Neuronal stem cell (in vitro differentiated cells): ENCODE data around the gene LXN. TPM values are rescaled to one million over a fixed set of nuclear protein-coding genes. Genes with fewer than 3 reads are reported as not detected.
A peak's percentile ranks its signal among the peaks of the same experiment; 100 is the strongest.

Experiments used
- DNase-seq: peaks from one replicate; pipeline ENCODE4 v3.0.0-alpha.2; 2013; ENCODE audit warnings: low spot score
- H2AFZ ChIP-seq: one replicate; pipeline ENCODE4 v1.6.1; 2013; ENCODE audit warnings: mild to moderate bottlenecking, low read length, inconsistent platforms
- H2AK5ac ChIP-seq: 2 replicates; pipeline ENCODE4 v1.6.1; 2013; ENCODE audit warnings: low read depth, mild to moderate bottlenecking, inconsistent platforms, low read length, moderate library complexity, mixed read lengths
- H2BK120ac ChIP-seq: 2 replicates; pipeline ENCODE4 v1.6.1; 2013; ENCODE audit warnings: low read depth, mild to moderate bottlenecking, inconsistent platforms, low read length, moderate library complexity, mixed read lengths
- H2BK12ac ChIP-seq: one replicate; pipeline ENCODE4 v1.6.1; 2013; ENCODE audit warnings: low read length, inconsistent platforms
- H2BK15ac ChIP-seq: 2 replicates; pipeline ENCODE4 v1.6.1; 2013; ENCODE audit warnings: mild to moderate bottlenecking, low read length, inconsistent platforms, mixed read lengths
- H2BK5ac ChIP-seq: one replicate; pipeline ENCODE4 v1.6.1; 2013; ENCODE audit warnings: inconsistent platforms, mild to moderate bottlenecking, low read length, moderate library complexity
- H3K14ac ChIP-seq: one replicate; pipeline ENCODE4 v1.6.1; 2013; ENCODE audit warnings: low read length, inconsistent platforms
- H3K18ac ChIP-seq: 2 replicates; pipeline ENCODE4 v1.6.1; 2013; ENCODE audit warnings: low read length, inconsistent platforms
- H3K23ac ChIP-seq: 2 replicates; pipeline ENCODE4 v1.6.1; 2013; ENCODE audit warnings: low read depth, mild to moderate bottlenecking, mixed read lengths, low read length, inconsistent platforms; ENCODE audit not compliant: poor library complexity
- H3K27ac ChIP-seq: replicated peaks from 3 replicates; pipeline ENCODE4 v1.5.1; 2013; ENCODE audit warnings: low read length, inconsistent platforms
- H3K27me3 ChIP-seq, 3 experiments: 2 replicates each; pipeline ENCODE4 v1.6.1; 2013; ENCODE audit warnings: low read length in 3 of 3, mild to moderate bottlenecking in 2 of 3, inconsistent platforms in 1 of 3, low read depth in 1 of 3, mixed read lengths in 1 of 3, moderate library complexity in 1 of 3; ENCODE audit not compliant: control insufficient read depth in 3 of 3, insufficient read depth in 3 of 3
- H3K36me3 ChIP-seq, 2 donors: replicated peaks in 1 of 2; 2 replicates each; pipeline ENCODE4 v1.6.1; 2013; ENCODE audit warnings: low read length in 2 of 2; ENCODE audit not compliant: control insufficient read depth in 2 of 2, insufficient read depth in 2 of 2
- H3K4ac ChIP-seq: 2 replicates; pipeline ENCODE4 v1.6.1; 2013; ENCODE audit warnings: inconsistent platforms, mild to moderate bottlenecking, low read length, moderate library complexity
- H3K4me1 ChIP-seq, 2 donors: 1 replicate in 1 of 2; 2 replicates in 1 of 2; pipeline ENCODE4 v1.6.1; 2013; ENCODE audit warnings: low read length in 2 of 2, low read depth in 1 of 2; ENCODE audit not compliant: control insufficient read depth in 2 of 2, insufficient read depth in 1 of 2
- H3K4me2 ChIP-seq: one replicate; pipeline ENCODE4 v1.6.1; 2013; ENCODE audit warnings: mild to moderate bottlenecking, low read length, inconsistent platforms; ENCODE audit not compliant: insufficient read depth, poor library complexity, severe bottlenecking
- H3K4me3 ChIP-seq, 2 donors: 2 replicates each; pipeline ENCODE4 v1.5.1; 2013; ENCODE audit warnings: low read length in 2 of 2, mild to moderate bottlenecking in 2 of 2, inconsistent platforms in 1 of 2, moderate library complexity in 1 of 2
- H3K79me1 ChIP-seq: one replicate; pipeline ENCODE4 v1.6.1; 2013; ENCODE audit warnings: low read depth, mild to moderate bottlenecking, inconsistent platforms, low read length, moderate library complexity
- H3K9ac ChIP-seq: one replicate; pipeline ENCODE4 v1.6.1; 2013; ENCODE audit warnings: mild to moderate bottlenecking, low read depth, low read length, inconsistent platforms; ENCODE audit not compliant: poor library complexity
- H3K9me3 ChIP-seq, 2 donors: replicated peaks in 1 of 2; 2 replicates each; pipeline versions ENCODE3 to v1.6.1; 2013; ENCODE audit warnings: low read length in 2 of 2, mild to moderate bottlenecking in 2 of 2, inconsistent platforms in 1 of 2, low read depth in 1 of 2, mixed read lengths in 1 of 2, moderate library complexity in 1 of 2; ENCODE audit not compliant: control insufficient read depth in 2 of 2, insufficient read depth in 1 of 2
- H4K8ac ChIP-seq: one replicate; pipeline ENCODE4 v1.6.1; 2013; ENCODE audit warnings: low read depth, mild to moderate bottlenecking, inconsistent platforms, low read length, moderate library complexity
- H4K91ac ChIP-seq: one replicate; pipeline ENCODE4 v1.6.1; 2013; ENCODE audit warnings: low read length, low read depth, mild to moderate bottlenecking, inconsistent platforms; ENCODE audit not compliant: poor library complexity
- WGBS, 2 donors: extraction: QIAGEN DNeasy Blood & Tissue Kit; methylation state at CpG; one replicate each; pipeline ENCODE4 v1.1.7; 2013; ENCODE audit warnings: missing lambda C conversion rate in 2 of 2, mixed read lengths in 1 of 2; ENCODE audit not compliant: insufficient read length in 2 of 2, insufficient replicate concordance in 1 of 2; ENCODE audit errors: extremely low coverage in 2 of 2; 5-methylcytosine and 5-hydroxymethylcytosine counted together
- small RNA-seq: library from polyadenylated mRNA; stranded (forward); fragments of <200 nt; extraction: miRNeasy Mini kit (QIAGEN cat#:217004); gene quantifications from one replicate; pipeline ENCODE3, GENCODE V24; 2013; ENCODE audit not compliant: insufficient read depth

Gene LXN

DNA sequence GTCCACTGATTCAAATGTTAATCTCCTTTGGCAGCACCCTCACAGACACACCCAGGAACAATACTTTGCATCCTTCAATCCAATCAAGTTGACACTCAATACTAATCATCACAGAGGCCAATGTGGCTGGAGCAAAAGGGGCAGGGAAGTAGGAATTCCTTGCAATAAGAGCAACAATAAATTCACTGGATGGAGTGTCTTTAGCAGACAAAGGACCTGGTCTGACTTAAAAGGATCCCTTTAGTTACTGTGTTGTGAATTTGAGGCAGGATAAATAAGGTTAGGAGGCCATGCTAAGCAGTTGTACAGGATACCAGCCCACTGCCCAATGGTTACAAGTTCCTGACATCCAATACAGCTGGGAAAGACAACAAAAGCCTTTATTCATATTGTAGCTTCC, 40.5 kb downstream of the LXN start:
- no peak overlapping the region for H3K4ac ChIP-seq
- no peak overlapping the region for H3K18ac ChIP-seq
- H3K23ac ChIP-seq = no peak overlapping the region
- H3K4me1 ChIP-seq = peaks cover 3% of the 10 kb centered on the region in 2 donors
- H3K14ac ChIP-seq = no peak overlapping the region
- H2AFZ ChIP-seq = peak overlapping the region; percentile 77
- H4K8ac ChIP-seq = no peak overlapping the region
- no peak overlapping the region for H2BK15ac ChIP-seq
- H3K27me3 ChIP-seq = peaks cover 0 to 5% (median 0%) of the 10 kb centered on the region in 3 experiments
- no peaks in the 10 kb centered on the region for H3K36me3 ChIP-seq
- H2BK5ac ChIP-seq = no peak overlapping the region
- peak; percentile 35 for DNase-seq
- no peak overlapping the region for H4K91ac ChIP-seq
- H2AK5ac ChIP-seq = no peak overlapping the region
- H3K4me2 ChIP-seq = no peak overlapping the region
- no peak overlapping the region for H3K27ac ChIP-seq
- H2BK120ac ChIP-seq = no peak overlapping the region
- no peak overlapping the region for H3K9ac ChIP-seq
- H3K79me1 ChIP-seq = no peaks in the 10 kb centered on the region
- no peak overlapping the region for H2BK12ac ChIP-seq
- H3K4me3 ChIP-seq = no peak overlapping the region
- H3K9me3 ChIP-seq = no peaks in the 10 kb centered on the region

DNA sequence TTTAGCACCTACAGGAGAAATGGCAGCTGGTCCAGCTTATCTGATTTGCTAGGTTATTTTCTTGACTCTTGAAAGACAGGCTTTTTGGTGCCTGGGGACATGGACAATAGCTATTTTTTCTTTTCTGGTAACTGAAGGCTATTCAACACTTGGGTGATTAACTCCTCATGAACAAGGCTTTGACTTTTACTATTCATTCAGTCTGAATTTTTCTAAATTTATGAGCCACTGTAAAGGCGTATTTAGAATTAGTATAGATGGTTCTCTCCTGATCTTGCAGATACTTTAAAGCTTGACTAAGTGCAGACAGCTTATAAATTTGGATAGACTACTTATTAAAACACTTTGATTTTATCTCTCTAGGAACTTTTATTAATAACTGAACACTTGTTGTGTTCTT, 46.6 kb downstream of the LXN start:
- Histone ChIP-seq H3K4me2 (no peak overlapping the region), H2BK12ac (no peak overlapping the region), H3K27me3 (peaks cover 0 to 4% (median 0%) of the 10 kb centered on the region in 3 experiments), H2BK120ac (no peak overlapping the region), H4K8ac (no peak overlapping the region), H3K18ac (no peak overlapping the region), H2BK15ac (no peak overlapping the region), H2BK5ac (no peak overlapping the region), H3K27ac (no peak overlapping the region), H2AFZ (no peak overlapping the region), H2AK5ac (no peak overlapping the region), H3K36me3 (no peaks in the 10 kb centered on the region), H3K79me1 (no peaks in the 10 kb centered on the region), H3K4ac (no peak overlapping the region), H3K4me3 (no peak overlapping the region), H4K91ac (no peak overlapping the region), H3K9me3 (peaks cover 0 to 3% of the 10 kb centered on the region in 2 donors), H3K9ac (no peak overlapping the region), H3K23ac (no peak overlapping the region), H3K14ac (no peak overlapping the region), H3K4me1 (no peaks in the 10 kb centered on the region)
- DNase-seq = no peak
- WGBS, 2 donors = no CpG with 5 or more reads among the region's 1 CpG

GRCh38 chr3:158617982-158618875, 54.2 kb downstream of the LXN start:
- no peak overlapping the region for H3K4me2 ChIP-seq
- H2AK5ac ChIP-seq = no peak overlapping the region
- no peak overlapping the region for H3K4me3 ChIP-seq
- H3K9ac ChIP-seq = no peak overlapping the region
- no peak overlapping the region for H2BK15ac ChIP-seq
- no peak overlapping the region for H2BK120ac ChIP-seq
- H2BK5ac ChIP-seq = no peak overlapping the region
- no peaks in the 10 kb centered on the region for H3K79me1 ChIP-seq
- no peak overlapping the region for H2BK12ac ChIP-seq
- H3K36me3 ChIP-seq = no peaks in the 10 kb centered on the region
- H3K27ac ChIP-seq = no peak overlapping the region
- peaks cover 0 to 5% of the 10 kb centered on the region in 2 donors for H3K9me3 ChIP-seq
- no peaks in the 10 kb centered on the region for H3K27me3 ChIP-seq
- DNase-seq = no peak
- no peak overlapping the region for H2AFZ ChIP-seq
- no peak overlapping the region for H4K91ac ChIP-seq
- no peak overlapping the region for H4K8ac ChIP-seq
- no CpG with 5 or more reads among the region's 1 CpG for WGBS, 2 donors
- H3K18ac ChIP-seq = no peak overlapping the region
- no peak overlapping the region for H3K4ac ChIP-seq
- H3K4me1 ChIP-seq = no peaks in the 10 kb centered on the region
- no peak overlapping the region for H3K14ac ChIP-seq
- H3K23ac ChIP-seq = no peak overlapping the region

Small RNAs within 50 kb of the gene (small RNA-seq; reads per million reads assigned to genes)
- gene AC025033.1 = not detected
- gene AC080013.6 = not detected
